Panc1 (cell line): ENCODE results near the gene CCDC6. TPM values are rescaled to one million over a fixed set of nuclear protein-coding genes. Genes with fewer than 3 reads are reported as not detected.

ENCODE experiments used
- ATAC-seq: fragments of 200-7000 bp; cut with Tn5 transposase; 2 replicates; pipeline ENCODE4 v1.9.1; 2020; ENCODE audit warnings: mild to moderate bottlenecking, moderate library complexity
- BruUV-seq: library from RNA; stranded (reverse); fragments of 400-500 nt; replicated peaks from 2 replicates; lab custom pipeline; 2021; lab: Mats Ljungman, UMichigan
- CTCF ChIA-PET: fragments of 300-600 bp; sonication (Branson Sonifier 250); formaldehyde crosslinking; loops from one replicate; lab custom pipeline; 2022; ENCODE audit warnings: antibody characterized with exemption; lab: Charles Lee
- POLR2A ChIA-PET: fragments of 300-600 bp; sonication (Branson Sonifier 250); formaldehyde crosslinking; loops from one replicate; lab custom pipeline; 2022; ENCODE audit warnings: antibody characterized with exemption; lab: Charles Lee
- DNase-seq: peaks from one replicate; pipeline ENCODE4 v3.0.0-alpha.2; 2010; ENCODE audit warnings: low read depth, low spot score
- H3K27ac ChIP-seq: 2 replicates; pipeline ENCODE4 v1.5.1; 2011; ENCODE audit warnings: mild to moderate bottlenecking, low read length, inconsistent platforms
- H3K27me3 ChIP-seq: fragments of 200-500 bp; sonication (Bioruptor generic); 2 replicates; pipeline ENCODE4 v1.6.0; 2014; ENCODE audit warnings: low read length, inconsistent platforms; ENCODE audit not compliant: control insufficient read depth, insufficient read depth
- H3K36me3 ChIP-seq: fragments of 200-500 bp; sonication (Bioruptor generic); 2 replicates; pipeline ENCODE4 v1.5.1; 2014; ENCODE audit warnings: inconsistent platforms, mild to moderate bottlenecking, low read length, moderate library complexity; ENCODE audit not compliant: control insufficient read depth, insufficient read depth
- H3K4me1 ChIP-seq: 2 replicates; pipeline ENCODE4 v1.5.1; 2011; ENCODE audit warnings: inconsistent platforms, mild to moderate bottlenecking, low read length, moderate library complexity; ENCODE audit not compliant: control insufficient read depth, insufficient read depth
- H3K4me3 ChIP-seq, 2 experiments: 2 replicates each; pipeline ENCODE4 v1.5.1; 2011 to 2012; ENCODE audit warnings: low read depth in 2 of 2, low read length in 2 of 2, mild to moderate bottlenecking in 2 of 2, inconsistent platforms in 1 of 2, moderate library complexity in 1 of 2
- H3K9me3 ChIP-seq: fragments of 200-500 bp; sonication (Bioruptor generic); 2 replicates; pipeline ENCODE4 v1.5.1; 2014; ENCODE audit warnings: low read depth, mild to moderate bottlenecking, inconsistent platforms, low read length, moderate library complexity; ENCODE audit not compliant: control insufficient read depth, insufficient read depth
- POLR2AphosphoS5 ChIP-seq: IDR thresholded peaks from 2 replicates; pipeline ENCODE4 v1.6.1; 2012; ENCODE audit warnings: mild to moderate bottlenecking, low read depth, low read length, moderate library complexity
- SIN3A ChIP-seq: IDR thresholded peaks from 2 replicates; pipeline ENCODE4 v1.6.1; 2012; ENCODE audit warnings: low read depth, mild to moderate bottlenecking, low read length, moderate library complexity, borderline replicate concordance; ENCODE audit not compliant: insufficient read depth
- TCF7L2 ChIP-seq: IDR thresholded peaks from 2 replicates; pipeline ENCODE4 v1.6.1; 2011; ENCODE audit warnings: mild to moderate bottlenecking, low read depth, low read length, inconsistent platforms
- in situ Hi-C: cut with HindIII; loops from 2 replicates; pipeline ENCODE4 v1.10.0; 2016; ENCODE audit warnings: low sequenced_read_pairs, low pct_unique_long_range_greater_than_20kb
- intact Hi-C: fragments of 100-400 bp; cut with micrococcal nuclease; formaldehyde crosslinking; loops from one replicate; pipeline ENCODE4 v1.10.0; 2022; ENCODE audit not compliant: unreplicated experiment
- total RNA-seq: library from RNA; stranded (reverse); gene quantifications from one replicate; pipeline ENCODE4 v1.2.1, GENCODE V29; 2021; ENCODE audit not compliant: unreplicated experiment
- TF ChIP-seq, protein P1 (sequence below): fragments of 450-650 bp; IDR thresholded peaks from 2 replicates; pipeline ENCODE4 v1.5.1; 2017; ENCODE audit warnings: mild to moderate bottlenecking
- TF ChIP-seq, protein P2 (sequence below), 2 experiments: IDR thresholded peaks; 2 replicates each; pipeline ENCODE4 v1.6.1; 2011 to 2012; ENCODE audit warnings: low read depth in 2 of 2, control low read depth in 1 of 2, low read length in 1 of 2, mild to moderate bottlenecking in 1 of 2, moderate library complexity in 1 of 2; ENCODE audit not compliant: insufficient read depth in 1 of 2

CCDC6 gene
- total RNA-seq, 1 experiment from 2014 or later = 48.7 TPM

DNA sequence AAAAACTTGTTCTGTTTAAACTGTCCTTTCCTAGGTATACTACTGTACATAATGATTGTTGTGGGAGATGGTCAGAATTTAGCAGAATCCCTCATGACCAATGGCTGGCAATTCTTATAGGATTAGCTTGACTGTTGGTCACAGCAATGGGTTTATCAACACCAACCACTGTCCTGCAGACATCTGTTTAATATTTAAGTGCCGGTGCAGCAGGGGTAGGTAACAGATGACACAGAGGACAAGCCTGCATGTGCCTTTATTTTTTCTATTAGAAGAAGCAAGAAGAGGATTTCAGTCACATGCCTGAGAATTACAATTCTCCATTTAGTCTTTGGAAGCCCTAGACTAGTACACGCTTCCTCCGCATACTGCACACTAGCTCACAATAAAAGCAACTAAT lies 48.4 kb downstream of the CCDC6 start:
- ATAC-seq (no peak), DNase-seq (no peak)
- in situ Hi-C loops = no loop called here
- H3K27me3 ChIP-seq = no peaks in the 10 kb centered on the region
- no peak overlapping the region for H3K27ac ChIP-seq
- no peaks in the 10 kb centered on the region for H3K4me1 ChIP-seq
- POLR2A ChIA-PET = interaction anchor here (0.6 kb wide), 1 partner anchor 19 kb away, joined by 11 read pairs; no protein-coding TSS in a partner anchor
- peaks cover 6% of the 10 kb centered on the region; the same call in 1 of the 2 replicates for H3K9me3 ChIP-seq
- CTCF ChIA-PET = no interaction called here
- TF ChIP-seq POLR2AphosphoS5 (no peak), SIN3A (no peak), TCF7L2 (no peak)
- TF ChIP-seq, protein P1, sequence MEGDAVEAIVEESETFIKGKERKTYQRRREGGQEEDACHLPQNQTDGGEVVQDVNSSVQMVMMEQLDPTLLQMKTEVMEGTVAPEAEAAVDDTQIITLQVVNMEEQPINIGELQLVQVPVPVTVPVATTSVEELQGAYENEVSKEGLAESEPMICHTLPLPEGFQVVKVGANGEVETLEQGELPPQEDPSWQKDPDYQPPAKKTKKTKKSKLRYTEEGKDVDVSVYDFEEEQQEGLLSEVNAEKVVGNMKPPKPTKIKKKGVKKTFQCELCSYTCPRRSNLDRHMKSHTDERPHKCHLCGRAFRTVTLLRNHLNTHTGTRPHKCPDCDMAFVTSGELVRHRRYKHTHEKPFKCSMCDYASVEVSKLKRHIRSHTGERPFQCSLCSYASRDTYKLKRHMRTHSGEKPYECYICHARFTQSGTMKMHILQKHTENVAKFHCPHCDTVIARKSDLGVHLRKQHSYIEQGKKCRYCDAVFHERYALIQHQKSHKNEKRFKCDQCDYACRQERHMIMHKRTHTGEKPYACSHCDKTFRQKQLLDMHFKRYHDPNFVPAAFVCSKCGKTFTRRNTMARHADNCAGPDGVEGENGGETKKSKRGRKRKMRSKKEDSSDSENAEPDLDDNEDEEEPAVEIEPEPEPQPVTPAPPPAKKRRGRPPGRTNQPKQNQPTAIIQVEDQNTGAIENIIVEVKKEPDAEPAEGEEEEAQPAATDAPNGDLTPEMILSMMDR = no peak
- TF ChIP-seq, protein P2, sequence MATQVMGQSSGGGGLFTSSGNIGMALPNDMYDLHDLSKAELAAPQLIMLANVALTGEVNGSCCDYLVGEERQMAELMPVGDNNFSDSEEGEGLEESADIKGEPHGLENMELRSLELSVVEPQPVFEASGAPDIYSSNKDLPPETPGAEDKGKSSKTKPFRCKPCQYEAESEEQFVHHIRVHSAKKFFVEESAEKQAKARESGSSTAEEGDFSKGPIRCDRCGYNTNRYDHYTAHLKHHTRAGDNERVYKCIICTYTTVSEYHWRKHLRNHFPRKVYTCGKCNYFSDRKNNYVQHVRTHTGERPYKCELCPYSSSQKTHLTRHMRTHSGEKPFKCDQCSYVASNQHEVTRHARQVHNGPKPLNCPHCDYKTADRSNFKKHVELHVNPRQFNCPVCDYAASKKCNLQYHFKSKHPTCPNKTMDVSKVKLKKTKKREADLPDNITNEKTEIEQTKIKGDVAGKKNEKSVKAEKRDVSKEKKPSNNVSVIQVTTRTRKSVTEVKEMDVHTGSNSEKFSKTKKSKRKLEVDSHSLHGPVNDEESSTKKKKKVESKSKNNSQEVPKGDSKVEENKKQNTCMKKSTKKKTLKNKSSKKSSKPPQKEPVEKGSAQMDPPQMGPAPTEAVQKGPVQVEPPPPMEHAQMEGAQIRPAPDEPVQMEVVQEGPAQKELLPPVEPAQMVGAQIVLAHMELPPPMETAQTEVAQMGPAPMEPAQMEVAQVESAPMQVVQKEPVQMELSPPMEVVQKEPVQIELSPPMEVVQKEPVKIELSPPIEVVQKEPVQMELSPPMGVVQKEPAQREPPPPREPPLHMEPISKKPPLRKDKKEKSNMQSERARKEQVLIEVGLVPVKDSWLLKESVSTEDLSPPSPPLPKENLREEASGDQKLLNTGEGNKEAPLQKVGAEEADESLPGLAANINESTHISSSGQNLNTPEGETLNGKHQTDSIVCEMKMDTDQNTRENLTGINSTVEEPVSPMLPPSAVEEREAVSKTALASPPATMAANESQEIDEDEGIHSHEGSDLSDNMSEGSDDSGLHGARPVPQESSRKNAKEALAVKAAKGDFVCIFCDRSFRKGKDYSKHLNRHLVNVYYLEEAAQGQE (IDR thresholded peaks at IDR 0.05; ENCODE audit: insufficient read depth in 1 of 2, low read depth in 2 of 2, low read length in 1 of 2) = no peak
- BruUV-seq = no TSS peak
- intact Hi-C loops = no loop called here
- no peak overlapping the region for H3K4me3 ChIP-seq
- no peaks in the 10 kb centered on the region for H3K36me3 ChIP-seq

DNA sequence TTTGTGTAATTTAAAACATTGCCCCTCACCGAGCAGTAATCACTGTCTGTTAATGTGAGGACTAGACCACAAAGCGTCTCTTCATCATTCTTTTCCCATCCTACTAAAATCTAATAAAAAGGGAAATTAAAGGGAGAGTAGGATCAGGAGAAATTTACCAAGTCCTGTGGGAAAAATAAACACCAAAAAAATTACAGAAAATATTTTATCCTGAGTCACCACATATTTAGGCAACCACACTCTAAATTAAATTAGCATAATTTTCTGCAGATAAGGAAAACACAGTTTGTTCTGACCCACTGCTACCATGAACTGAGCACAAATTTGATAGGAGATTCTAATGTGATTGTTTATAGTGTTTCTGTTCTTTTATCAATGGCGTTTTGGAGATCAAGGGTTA lies 49.3 kb downstream of the CCDC6 start:
- no TSS peak for BruUV-seq
- no peaks in the 10 kb centered on the region for H3K36me3 ChIP-seq
- ChIA-PET CTCF (no interaction called here), POLR2A (no interaction called here)
- no peak for TF ChIP-seq TCF7L2
- no peak for TF ChIP-seq SIN3A
- TF ChIP-seq, protein P1 = no peak
- TF ChIP-seq, protein P2 (IDR thresholded peaks at IDR 0.05; ENCODE audit: insufficient read depth in 1 of 2, low read depth in 2 of 2, low read length in 1 of 2) = no peak
- intact Hi-C loops = no loop called here
- no peak overlapping the region for H3K27ac ChIP-seq
- no peak for DNase-seq
- H3K9me3 ChIP-seq = peaks cover 6% of the 10 kb centered on the region; the same call in 1 of the 2 replicates
- H3K27me3 ChIP-seq = no peaks in the 10 kb centered on the region
- no peak overlapping the region for H3K4me3 ChIP-seq
- ATAC-seq = no peak
- H3K4me1 ChIP-seq = no peaks in the 10 kb centered on the region
- in situ Hi-C loops = no loop called here
